Measurements from ENCODE around the gene ELOVL4. TPM values are rescaled to one million over a fixed set of nuclear protein-coding genes. Genes with fewer than 3 reads are reported as not detected.

Gene ELOVL4
- total and polyA plus RNA-seq, 12 donors: 0.11 to 2.1 (median 0.52) TPM; not detected in 1

- intact Hi-C loops (cut with DNase I): no loop called here
- DNase-seq: no peak
- WGBS, 4 donors: 69 to 85% (median 77%) methylated on average over 1 of the region's 1 CpG
- no peaks in the 10 kb centered on the region for H3K4me1 ChIP-seq (replicated peaks in 1 of 2)
- no peak overlapping the region for H3K4me3 ChIP-seq
- H3K27me3 ChIP-seq: no peaks in the 10 kb centered on the region
- no peak overlapping the region for H3K27ac ChIP-seq
- H3K9me3 ChIP-seq (replicated peaks in 1 of 3): no peaks in the 10 kb centered on the region
- no peaks in the 10 kb centered on the region for H3K36me3 ChIP-seq (replicated peaks in 1 of 2)
- no peak for TF ChIP-seq POLR2A (IDR thresholded peaks at IDR 0.05)
- TF ChIP-seq, protein P1, sequence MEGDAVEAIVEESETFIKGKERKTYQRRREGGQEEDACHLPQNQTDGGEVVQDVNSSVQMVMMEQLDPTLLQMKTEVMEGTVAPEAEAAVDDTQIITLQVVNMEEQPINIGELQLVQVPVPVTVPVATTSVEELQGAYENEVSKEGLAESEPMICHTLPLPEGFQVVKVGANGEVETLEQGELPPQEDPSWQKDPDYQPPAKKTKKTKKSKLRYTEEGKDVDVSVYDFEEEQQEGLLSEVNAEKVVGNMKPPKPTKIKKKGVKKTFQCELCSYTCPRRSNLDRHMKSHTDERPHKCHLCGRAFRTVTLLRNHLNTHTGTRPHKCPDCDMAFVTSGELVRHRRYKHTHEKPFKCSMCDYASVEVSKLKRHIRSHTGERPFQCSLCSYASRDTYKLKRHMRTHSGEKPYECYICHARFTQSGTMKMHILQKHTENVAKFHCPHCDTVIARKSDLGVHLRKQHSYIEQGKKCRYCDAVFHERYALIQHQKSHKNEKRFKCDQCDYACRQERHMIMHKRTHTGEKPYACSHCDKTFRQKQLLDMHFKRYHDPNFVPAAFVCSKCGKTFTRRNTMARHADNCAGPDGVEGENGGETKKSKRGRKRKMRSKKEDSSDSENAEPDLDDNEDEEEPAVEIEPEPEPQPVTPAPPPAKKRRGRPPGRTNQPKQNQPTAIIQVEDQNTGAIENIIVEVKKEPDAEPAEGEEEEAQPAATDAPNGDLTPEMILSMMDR (IDR thresholded peaks at IDR 0.05): no peak
Observed at GRCh38 chr6:79922018-79922417, 25.3 kb downstream of the ELOVL4 start.

DNA sequence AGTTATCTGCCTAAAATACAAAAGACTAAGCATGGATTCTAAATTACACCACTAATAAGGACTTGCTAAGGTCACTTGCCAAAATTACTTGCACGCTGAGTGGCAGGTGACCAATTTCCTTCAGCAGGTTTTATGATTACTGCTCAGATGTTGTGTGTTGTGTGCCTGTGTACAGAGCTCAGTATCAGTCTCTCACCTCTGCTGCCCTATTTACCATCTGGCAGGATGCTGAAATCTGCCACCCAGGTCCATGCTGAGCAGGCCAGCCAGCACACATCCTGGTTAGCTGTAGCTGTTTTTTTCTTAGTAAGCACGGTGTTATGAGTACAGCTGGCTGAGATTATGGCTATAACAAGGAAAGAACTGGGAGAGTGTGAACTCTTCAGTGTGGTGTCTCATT is 34.0 kb downstream of the ELOVL4 start:
- no peak for DNase-seq
- H3K4me3 ChIP-seq: no peak overlapping the region
- H3K27me3 ChIP-seq: no peaks in the 10 kb centered on the region
- intact Hi-C loops (cut with DNase I): no loop called here
- no peaks in the 10 kb centered on the region for H3K4me1 ChIP-seq (replicated peaks in 1 of 2)
- no peaks in the 10 kb centered on the region for H3K36me3 ChIP-seq (replicated peaks in 1 of 2)
- H3K27ac ChIP-seq: no peak overlapping the region
- no peaks in the 10 kb centered on the region for H3K9me3 ChIP-seq (replicated peaks in 1 of 3)
- 53 to 67% (median 63%) methylated on average over 2 of the region's 2 CpGs for WGBS, 4 donors
- TF ChIP-seq, protein P1 (IDR thresholded peaks at IDR 0.05): no peak
- no peak for TF ChIP-seq POLR2A (IDR thresholded peaks at IDR 0.05)

DNA sequence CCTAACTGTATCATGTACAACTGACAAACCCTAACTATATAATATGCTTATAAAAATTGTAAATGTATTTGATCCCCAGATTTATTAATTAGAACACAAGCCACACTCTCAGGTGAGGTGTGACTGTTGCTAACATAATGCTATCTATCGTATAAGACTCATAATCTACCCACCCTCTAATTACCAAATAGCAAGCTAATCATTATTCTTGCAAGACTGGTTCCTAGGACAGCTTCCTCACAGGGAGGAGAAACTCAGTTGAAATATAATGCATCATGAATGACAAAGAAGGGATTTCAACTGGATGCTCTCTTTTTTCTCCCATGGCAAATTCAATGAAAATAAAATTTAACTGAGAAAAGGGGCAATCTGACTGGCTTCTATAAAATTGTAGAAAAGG is 35.4 kb downstream of the ELOVL4 start:
- H3K36me3 ChIP-seq (replicated peaks in 1 of 2): no peaks in the 10 kb centered on the region
- H3K4me3 ChIP-seq: no peak overlapping the region
- H3K9me3 ChIP-seq (replicated peaks in 1 of 3): no peaks in the 10 kb centered on the region
- TF ChIP-seq, protein P1 (IDR thresholded peaks at IDR 0.05): no peak
- H3K27me3 ChIP-seq: no peaks in the 10 kb centered on the region
- no peak overlapping the region for H3K27ac ChIP-seq
- 54 to 68% (median 68%) methylated on average over 1 of the region's 1 CpG for WGBS, 4 donors
- H3K4me1 ChIP-seq (replicated peaks in 1 of 2): no peaks in the 10 kb centered on the region
- intact Hi-C loops (cut with DNase I): no loop called here
- DNase-seq: no peak

GRCh38 chr6:79909517-79909916 is 37.8 kb downstream of the ELOVL4 start:
- Histone ChIP-seq H3K27ac (no peak overlapping the region), H3K4me1 (replicated peaks in 1 of 2) (no peaks in the 10 kb centered on the region), H3K4me3 (no peak overlapping the region), H3K27me3 (no peaks in the 10 kb centered on the region), H3K9me3 (replicated peaks in 1 of 3) (no peaks in the 10 kb centered on the region), H3K36me3 (replicated peaks in 1 of 2) (no peaks in the 10 kb centered on the region)
- intact Hi-C loops (cut with DNase I): no loop called here
- WGBS, 4 donors: 73 to 87% (median 78%) methylated on average over 3 of the region's 3 CpGs
- no peak for TF ChIP-seq POLR2A (IDR thresholded peaks at IDR 0.05)
- TF ChIP-seq, protein P1 (IDR thresholded peaks at IDR 0.05): no peak
- DNase-seq: no peak

Data from adrenal gland (tissue), 12 donors.